Erythroblast (primary cell): ENCODE results near the gene LHFPL2.

Experiments
- GATA1 ChIP-seq: IDR thresholded peaks from 2 replicates; pipeline ENCODE4 v1.6.1; 2011; ENCODE audit warnings: low read depth, mild to moderate bottlenecking, control low read depth, low read length, moderate library complexity
- POLR2A ChIP-seq: IDR thresholded peaks from 2 replicates; pipeline ENCODE4 v1.6.1; 2011; ENCODE audit warnings: mild to moderate bottlenecking, low read length

DNA sequence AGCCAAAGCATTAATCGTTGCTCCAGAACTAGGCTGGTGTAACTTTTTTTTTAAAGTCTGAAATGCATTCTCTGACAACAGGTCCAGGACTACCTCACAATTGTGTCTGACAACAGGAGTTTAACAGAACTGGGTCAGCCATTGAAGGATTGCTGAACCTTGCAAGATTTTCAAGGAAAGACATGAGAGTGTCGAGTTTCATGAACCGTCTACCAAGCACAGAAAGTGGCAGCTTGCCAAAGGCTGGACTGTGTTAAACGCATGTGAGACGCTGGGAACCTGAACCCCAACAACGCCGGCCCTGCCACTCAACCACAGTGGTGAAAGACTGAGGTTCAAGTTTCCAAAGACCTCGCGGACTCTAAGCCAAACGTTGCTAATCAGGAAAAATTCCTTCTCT lies 79.1 kb downstream of the LHFPL2 start:
- TF ChIP-seq POLR2A, result no peak
- TF ChIP-seq GATA1, result no peak
